ENCODE data around the gene LAMA2. TPM values are rescaled to one million over a fixed set of nuclear protein-coding genes. Genes with fewer than 3 reads are reported as not detected.

The LAMA2 gene
- total RNA-seq, 4 donors from 2014 or later, result 15.1 to 27.3 (median 25.0) TPM

GRCh38 chr6:129324345-129324744, 441.4 kb downstream of the LAMA2 start:
- no peaks in the 10 kb centered on the region for H3K4me1 ChIP-seq
- no peak for DNase-seq (ENCODE audit: low spot score in 2 of 2)
- H3K27ac ChIP-seq, result no peak overlapping the region
- no peak overlapping the region for H3K4me3 ChIP-seq
- no peak for TF ChIP-seq POLR2A (IDR thresholded peaks at IDR 0.05)
- TF ChIP-seq EP300 (IDR thresholded peaks at IDR 0.05), result no peak
- no peak for TF ChIP-seq POLR2AphosphoS5 (IDR thresholded peaks at IDR 0.05)
- TF ChIP-seq CTCF (IDR thresholded peaks at IDR 0.05), result no peak
- peaks cover 8% of the 10 kb centered on the region for H3K36me3 ChIP-seq
- H3K9me3 ChIP-seq, result no peaks in the 10 kb centered on the region
- WGBS, result 94% methylated on average over 5 of the region's 5 CpGs
- H3K27me3 ChIP-seq, result no peaks in the 10 kb centered on the region

GRCh38 chr6:129329678-129330077, 446.7 kb downstream of the LAMA2 start:
- peaks cover 12% of the 10 kb centered on the region for H3K36me3 ChIP-seq
- TF ChIP-seq POLR2A (IDR thresholded peaks at IDR 0.05) (no peak), EP300 (IDR thresholded peaks at IDR 0.05) (no peak), CTCF (IDR thresholded peaks at IDR 0.05) (no peak), POLR2AphosphoS5 (IDR thresholded peaks at IDR 0.05) (no peak)
- H3K4me3 ChIP-seq, result no peak overlapping the region
- 68% methylated on average over 4 of the region's 4 CpGs for WGBS
- H3K9me3 ChIP-seq, result no peaks in the 10 kb centered on the region
- DNase-seq (ENCODE audit: low spot score in 2 of 2), result no peak
- no peaks in the 10 kb centered on the region for H3K27me3 ChIP-seq
- H3K4me1 ChIP-seq, result no peaks in the 10 kb centered on the region
- no peak overlapping the region for H3K27ac ChIP-seq

GRCh38 chr6:129331450-129332138, 448.7 kb downstream of the LAMA2 start:
- no peak overlapping the region for H3K27ac ChIP-seq
- no peaks in the 10 kb centered on the region for H3K27me3 ChIP-seq
- 81% methylated on average over 2 of the region's 2 CpGs for WGBS
- TF ChIP-seq CTCF (IDR thresholded peaks at IDR 0.05) (no peak), EP300 (IDR thresholded peaks at IDR 0.05) (no peak), POLR2A (IDR thresholded peaks at IDR 0.05) (no peak)
- DNase-seq (ENCODE audit: low spot score in 2 of 2), result no peak
- H3K4me3 ChIP-seq, result no peak overlapping the region
- H3K4me1 ChIP-seq, result no peaks in the 10 kb centered on the region
- no peaks in the 10 kb centered on the region for H3K9me3 ChIP-seq
- H3K36me3 ChIP-seq, result peaks cover 12% of the 10 kb centered on the region

- H3K4me1 ChIP-seq, result no peaks in the 10 kb centered on the region
- no peaks in the 10 kb centered on the region for H3K36me3 ChIP-seq
- H3K27ac ChIP-seq, result no peak overlapping the region
- no peak for TF ChIP-seq POLR2AphosphoS5 (IDR thresholded peaks at IDR 0.05)
- no peak for TF ChIP-seq POLR2A (IDR thresholded peaks at IDR 0.05)
- no peak for TF ChIP-seq CTCF (IDR thresholded peaks at IDR 0.05)
- no peak for TF ChIP-seq EP300 (IDR thresholded peaks at IDR 0.05)
- DNase-seq (ENCODE audit: low spot score in 2 of 2), result no peak
- WGBS, result 96% methylated on average over 4 of the region's 4 CpGs
- H3K9me3 ChIP-seq, result no peaks in the 10 kb centered on the region
- H3K4me3 ChIP-seq, result no peak overlapping the region
- no peaks in the 10 kb centered on the region for H3K27me3 ChIP-seq
Observed at GRCh38 chr6:129335792-129336191, 452.9 kb downstream of the LAMA2 start.

- Histone ChIP-seq H3K36me3 (no peaks in the 10 kb centered on the region), H3K27me3 (no peaks in the 10 kb centered on the region), H3K27ac (no peak overlapping the region), H3K4me3 (no peak overlapping the region), H3K4me1 (peaks cover 3% of the 10 kb centered on the region), H3K9me3 (no peaks in the 10 kb centered on the region)
- TF ChIP-seq EP300 (IDR thresholded peaks at IDR 0.05) (no peak), POLR2AphosphoS5 (IDR thresholded peaks at IDR 0.05) (no peak), CTCF (IDR thresholded peaks at IDR 0.05) (no peak), POLR2A (IDR thresholded peaks at IDR 0.05) (no peak)
- 93% methylated on average over 4 of the region's 4 CpGs for WGBS
- DNase-seq (ENCODE audit: low spot score in 2 of 2), result no peak
Observed at GRCh38 chr6:129338683-129339082, 455.7 kb downstream of the LAMA2 start.

Measured in suprapubic skin (tissue), 4 donors.